HK-2 (cell line): ENCODE measurements around the gene EIF4EBP2.

Experiments
- DNase-seq: peaks from one replicate; pipeline ENCODE4 v3.0.0-alpha.2; 2018; ENCODE audit not compliant: unreplicated experiment

EIF4EBP2 gene

DNA sequence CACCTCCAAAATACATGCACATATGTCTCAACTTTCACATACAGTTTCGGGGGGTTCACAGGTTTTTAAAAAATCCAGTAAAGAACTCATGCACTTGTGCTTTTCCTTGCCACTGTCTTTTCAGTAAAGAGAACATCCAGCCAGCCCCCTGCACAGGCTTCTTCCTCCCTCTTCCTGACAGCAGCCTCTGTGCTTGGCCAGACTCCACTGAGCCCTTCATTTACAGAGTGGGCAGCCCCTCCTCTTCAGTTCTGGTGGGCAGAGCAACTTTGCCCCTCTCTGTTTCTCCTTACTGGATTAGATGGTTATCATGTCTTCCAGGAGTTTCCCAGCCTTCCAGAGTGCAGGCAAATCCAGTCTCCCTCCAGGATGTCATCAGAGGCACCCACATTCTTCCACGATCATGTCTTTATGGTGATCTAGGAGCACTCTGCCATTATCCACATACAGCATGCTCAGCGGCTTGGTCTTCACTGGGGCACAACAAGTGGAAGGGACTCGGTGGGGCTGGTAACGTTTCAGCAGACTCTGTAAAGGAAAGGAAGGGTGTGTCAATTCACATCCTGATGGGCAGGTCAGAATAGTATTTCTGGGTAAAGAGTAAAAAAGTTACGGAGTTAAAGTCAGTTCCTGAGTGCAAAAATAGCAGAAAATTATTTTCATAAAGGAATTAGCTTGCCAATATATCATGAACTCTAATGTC, 28.8 kb downstream of the EIF4EBP2 start:
- DNase-seq, result no peak

DNA sequence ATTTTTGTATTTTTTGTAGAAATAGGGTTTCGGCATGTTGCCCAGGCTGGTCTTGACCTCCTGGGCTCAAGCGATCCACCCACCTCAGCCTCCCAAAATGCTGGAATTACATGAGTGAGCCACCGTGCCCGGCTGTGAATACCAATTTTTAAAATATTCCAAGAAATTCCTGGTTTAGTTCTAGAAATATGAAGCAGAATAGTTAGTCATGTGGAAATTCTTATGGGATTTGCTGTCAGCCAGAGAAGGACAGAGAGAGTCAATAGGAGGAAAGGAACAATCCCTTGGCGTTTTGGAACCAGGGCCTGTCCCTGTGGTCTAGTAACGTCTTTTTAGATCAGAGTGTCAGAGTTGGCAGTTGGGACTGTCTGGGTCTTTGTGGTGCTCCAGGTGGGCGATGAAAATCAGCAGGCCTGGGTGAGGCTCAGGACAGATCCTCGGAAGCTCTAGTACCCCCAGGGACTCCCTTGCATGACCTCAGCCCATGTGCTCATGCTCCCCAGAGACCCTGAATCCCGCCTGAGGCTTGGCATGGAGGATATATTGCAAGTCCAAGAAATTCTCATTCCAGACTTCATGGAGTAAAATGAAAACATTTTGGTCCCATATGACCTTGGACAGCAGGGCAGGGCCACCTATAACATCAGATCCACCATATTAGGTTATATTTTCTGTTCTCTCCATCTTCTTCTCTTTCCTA, 29.8 kb downstream of the EIF4EBP2 start:
- DNase-seq, result no peak

- no peak for DNase-seq
Measured at GRCh38 chr10:70435241-70436085, 31.5 kb downstream of the EIF4EBP2 start.

DNA sequence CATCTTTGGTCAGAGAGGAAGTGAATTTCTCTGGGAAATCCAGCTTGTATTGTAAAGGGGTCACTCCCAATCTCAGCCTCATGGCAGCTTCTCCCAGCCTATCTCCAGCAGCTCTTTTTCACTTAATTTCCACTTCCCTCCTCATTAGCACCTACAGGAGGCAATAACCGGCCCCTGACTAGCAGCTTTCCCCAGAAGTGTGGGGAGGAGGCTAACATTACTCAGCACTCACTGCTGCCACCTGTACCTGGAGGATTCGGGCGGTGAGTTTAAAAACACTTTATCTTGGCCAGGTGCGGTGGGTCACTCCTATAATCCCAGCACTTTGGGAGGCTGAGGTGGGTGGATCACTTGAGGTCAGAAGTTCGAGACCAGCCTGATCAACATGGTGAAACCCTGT, 33.8 kb downstream of the EIF4EBP2 start:
- no peak for DNase-seq

GRCh38 chr10:70440296-70441160, 36.6 kb downstream of the EIF4EBP2 start:
- DNase-seq, result no peak

GRCh38 chr10:70441161-70441894, 37.4 kb downstream of the EIF4EBP2 start, which contains the start of gene NODAL:
Gene NODAL, minus strand, starts transcription at chr10:70441681. Its CDS starts 14 bp downstream, at chr10:70441667.
- no peak for DNase-seq

DNA sequence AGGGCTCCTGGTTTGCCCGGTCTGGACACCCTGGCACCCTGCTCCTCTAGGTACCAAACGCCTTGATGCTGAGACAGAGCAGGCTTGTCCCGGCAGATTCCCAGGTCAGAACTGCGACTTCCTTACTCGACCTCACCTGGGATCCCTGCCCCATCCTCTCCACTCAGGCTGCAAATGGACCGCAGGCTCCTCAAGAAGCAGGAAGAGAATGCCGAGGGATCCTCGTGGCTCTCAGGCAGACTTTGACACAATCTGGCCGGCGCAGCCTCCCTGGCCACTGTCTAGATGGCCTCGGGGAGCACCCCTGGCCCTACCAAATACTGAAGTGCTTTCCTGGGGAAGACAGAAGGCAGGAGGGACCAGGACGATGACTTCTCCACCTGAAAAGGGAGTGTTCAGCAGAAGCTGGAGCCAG, 38.0 kb downstream of the EIF4EBP2 start:
- no peak for DNase-seq

- no peak for DNase-seq
Measured at GRCh38 chr10:70442332-70442988, 38.5 kb downstream of the EIF4EBP2 start.

GRCh38 chr10:70444744-70445143, 40.8 kb downstream of the EIF4EBP2 start:
- DNase-seq, result no peak

DNA sequence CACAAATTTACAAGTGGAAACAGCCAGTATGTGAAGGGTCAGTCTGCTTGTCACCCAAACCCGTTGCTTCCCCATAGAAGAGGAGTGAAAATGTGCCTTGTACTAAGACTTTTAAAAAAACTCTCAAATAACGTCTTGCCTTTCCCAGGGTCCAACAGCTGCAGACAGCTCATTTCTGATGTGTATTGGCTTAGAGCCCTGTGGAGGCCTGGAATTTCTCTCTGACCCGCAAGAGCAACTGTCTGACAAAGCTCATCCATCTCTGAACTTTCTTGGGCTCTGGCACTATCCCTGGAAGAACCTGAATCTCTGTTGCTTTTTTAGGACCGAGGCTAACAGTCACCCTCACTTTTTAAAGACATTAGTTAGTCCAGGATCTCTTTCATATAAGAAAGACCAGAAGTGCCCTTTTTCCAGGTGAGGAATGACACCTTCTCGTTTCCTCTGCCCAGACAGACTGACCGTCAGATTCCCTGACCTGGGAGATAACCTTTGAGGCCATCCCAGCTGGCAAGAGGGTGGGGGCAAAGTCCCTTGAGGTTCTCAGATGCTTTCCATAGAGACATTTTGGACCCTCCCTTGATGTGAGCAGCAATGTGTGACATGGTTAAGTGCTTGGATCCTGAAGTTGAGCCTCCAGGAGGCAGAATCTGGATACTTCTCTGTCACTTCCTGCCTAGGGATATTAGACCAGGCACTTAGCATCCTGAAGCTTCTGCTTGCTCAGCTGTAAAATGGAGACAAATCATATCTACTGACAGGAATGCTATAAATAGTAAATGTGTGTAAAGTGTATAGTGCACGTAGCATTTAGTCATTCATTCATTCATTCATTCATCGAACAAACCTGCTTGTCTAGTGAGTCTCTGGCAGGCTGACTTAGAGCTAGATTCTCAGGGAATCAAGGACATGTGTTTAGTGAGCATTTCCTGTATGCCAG, 42.0 kb downstream of the EIF4EBP2 start:
- no peak for DNase-seq

DNA sequence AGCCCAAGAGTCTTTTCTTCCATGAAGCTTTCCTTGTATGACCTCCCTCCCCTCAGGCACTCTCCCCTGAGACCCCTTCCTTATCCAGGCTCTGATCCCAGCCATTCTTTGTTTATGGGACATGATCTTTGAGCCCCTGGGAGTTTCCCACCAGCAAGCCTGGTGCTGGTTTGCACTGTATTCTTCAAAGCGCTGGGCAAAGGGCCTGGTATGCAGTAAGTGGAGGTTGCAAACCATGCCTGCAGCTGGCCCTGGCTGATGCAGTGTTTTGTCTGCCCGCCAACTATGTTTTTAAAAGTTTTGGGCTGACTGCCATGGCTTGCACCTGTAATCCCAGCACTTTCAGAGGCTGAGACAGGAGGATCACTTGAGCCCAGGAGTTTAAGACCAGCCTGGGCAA, 44.3 kb downstream of the EIF4EBP2 start:
- DNase-seq, result no peak

- DNase-seq, result no peak
Measured at GRCh38 chr10:70455213-70455630, 51.3 kb downstream of the EIF4EBP2 start.

DNA sequence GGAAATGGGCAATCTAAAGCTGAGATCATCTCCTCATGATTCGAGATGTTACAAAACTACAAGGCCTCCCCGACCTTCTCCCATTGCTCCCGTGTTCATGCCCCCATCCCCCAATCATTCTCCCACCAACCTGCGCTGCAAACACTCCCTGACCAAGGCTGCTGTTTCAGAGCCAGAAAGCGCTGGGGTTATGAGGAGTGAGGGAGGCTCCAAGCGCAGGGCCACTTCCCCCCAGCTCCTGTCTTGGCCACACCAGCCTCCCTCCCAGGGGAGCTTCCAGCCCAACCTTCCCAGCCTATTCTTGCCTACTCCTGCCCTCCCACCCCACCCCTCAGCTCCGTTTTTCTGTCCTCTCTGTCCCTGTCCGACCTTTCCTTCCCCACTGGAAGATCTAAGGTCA, 52.2 kb downstream of the EIF4EBP2 start:
- no peak for DNase-seq

GRCh38 chr10:70457759-70458305, 53.9 kb downstream of the EIF4EBP2 start:
- DNase-seq, result no peak

- DNase-seq, result peak; percentile 88
Measured at GRCh38 chr10:70458329-70459060, 54.5 kb downstream of the EIF4EBP2 start.

DNA sequence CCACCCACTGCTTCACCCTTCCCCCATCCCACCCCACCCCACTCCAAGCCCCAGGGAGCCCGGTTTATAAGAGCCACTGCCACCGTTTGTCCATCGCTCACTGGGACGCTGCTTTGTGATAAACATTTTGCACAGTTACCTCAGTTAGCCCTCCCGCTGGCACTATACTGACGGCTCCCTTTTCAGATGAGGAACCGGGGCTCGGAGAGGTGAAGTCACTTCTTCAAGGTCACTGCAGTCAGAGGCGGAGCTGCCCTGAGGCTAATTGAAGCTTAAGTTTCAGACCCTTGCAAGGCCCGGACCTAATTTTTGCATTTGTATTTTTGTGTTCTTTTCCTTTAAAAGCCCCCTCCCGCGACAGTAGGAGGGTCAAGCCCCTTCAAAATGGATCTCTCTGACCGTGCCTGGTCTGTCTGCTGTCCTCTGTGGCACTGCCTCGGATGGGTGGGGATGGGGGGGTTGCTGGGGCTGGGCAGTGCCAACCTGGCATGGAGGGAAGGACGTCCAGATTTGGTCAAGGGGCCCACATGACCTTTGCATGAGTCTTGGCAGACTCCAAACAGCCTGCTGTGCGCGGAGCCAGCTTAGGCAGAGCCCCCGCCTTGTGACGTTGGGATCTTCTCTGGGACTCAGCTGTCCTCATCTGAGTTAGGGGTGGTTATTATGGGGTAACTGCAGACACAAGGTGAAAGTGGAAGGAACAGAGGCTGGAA, 55.3 kb downstream of the EIF4EBP2 start:
- DNase-seq, result no peak

DNA sequence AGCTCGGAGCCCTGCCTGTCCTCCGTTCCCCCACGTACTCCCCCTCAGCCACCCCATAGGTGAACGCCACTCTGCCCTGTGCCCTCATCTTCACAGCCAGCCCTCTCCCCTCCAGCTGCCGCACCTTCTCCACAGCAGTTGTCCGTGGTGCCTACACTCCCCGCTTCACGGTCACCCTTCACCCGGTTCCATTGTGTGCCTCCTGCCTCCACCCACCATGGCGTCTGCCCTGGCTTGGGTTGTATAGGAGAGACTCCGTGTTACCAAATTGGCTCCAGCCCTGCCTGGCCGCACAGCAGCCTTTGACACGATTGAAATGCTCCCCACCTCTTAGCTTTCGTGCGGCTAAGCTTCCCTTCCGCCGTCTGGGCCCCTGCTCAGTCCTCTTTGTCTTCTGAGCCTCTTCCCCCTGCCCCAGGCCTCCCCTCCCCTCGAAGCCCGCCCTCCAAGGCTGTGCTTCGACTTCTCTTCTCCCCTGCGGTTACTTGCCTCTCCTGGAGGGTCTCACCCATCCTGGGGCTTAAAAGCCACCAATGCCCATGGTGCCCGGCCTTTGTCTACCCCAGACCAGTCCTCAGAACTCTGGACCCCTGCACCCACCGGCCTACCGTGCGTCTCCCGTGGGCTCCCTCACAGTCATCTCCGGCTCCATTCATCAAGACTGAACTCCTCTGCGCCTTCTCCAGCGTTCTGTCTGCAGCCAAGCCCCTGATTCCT, 56.0 kb downstream of the EIF4EBP2 start:
- DNase-seq, result no peak
